ENCODE results near the gene LRFN2. TPM values are rescaled to one million over a fixed set of nuclear protein-coding genes. Genes with fewer than 3 reads are reported as not detected.

LRFN2 gene
- total RNA-seq, 1 experiment from 2014 or later, result not detected

- no TSS peak for BruUV-seq (replicated peaks)
- TF ChIP-seq EZH2phosphoT487 (IDR thresholded peaks at IDR 0.05; ENCODE audit: borderline replicate concordance, low read length), result no peak
- no peak for TF ChIP-seq CTCF (conservative IDR thresholded peaks at IDR 0.05; ENCODE audit: low read depth, low read length)
- TF ChIP-seq EZH2 (IDR thresholded peaks at IDR 0.05; ENCODE audit: low read length, unreplicated experiment), result no peak
- CTCF ChIA-PET, result interaction anchor here (0.6 kb wide), 1 partner anchor 1056 kb away, joined by 4 read pairs; no protein-coding TSS in a partner anchor
Measured at GRCh38 chr6:40614671-40615070, 27.5 kb upstream of the LRFN2 start.

GRCh38 chr6:40611912-40612311, 24.7 kb upstream of the LRFN2 start:
- ChIA-PET POLR2A (ENCODE audit: unreplicated experiment) (no interaction called here), CTCF (no interaction called here)
- Histone ChIP-seq H2AFZ (ENCODE audit: low read length) (no peak overlapping the region), H3K9me3 (ENCODE audit: low read length) (no peaks in the 10 kb centered on the region), H3K9me2 (replicated peaks; ENCODE audit: low read length) (no peaks in the 10 kb centered on the region), H3K4me2 (ENCODE audit: low read length) (no peak overlapping the region), H3K9ac (ENCODE audit: low read length) (no peak overlapping the region), H3K27me3 (ENCODE audit: low read length) (peaks cover 16% of the 10 kb centered on the region), H3K36me3 (ENCODE audit: low read depth, low read length) (no peaks in the 10 kb centered on the region), H3K27ac (ENCODE audit: low read length) (no peak overlapping the region), H3K4me1 (ENCODE audit: insufficient read depth, low read length) (no peaks in the 10 kb centered on the region), H4K20me1 (ENCODE audit: low read length) (no peaks in the 10 kb centered on the region), H3F3A (ENCODE audit: low read length, unreplicated experiment) (no peaks in the 10 kb centered on the region), H3K4me3 (ENCODE audit: low read length) (no peak overlapping the region), H3K79me2 (ENCODE audit: low read length) (no peaks in the 10 kb centered on the region)
- intact Hi-C loops (cut with micrococcal nuclease), result no loop called here
- TF ChIP-seq CTCF (conservative IDR thresholded peaks at IDR 0.05; ENCODE audit: low read depth, low read length) (no peak), EZH2 (IDR thresholded peaks at IDR 0.05; ENCODE audit: low read length, unreplicated experiment) (no peak), EZH2phosphoT487 (IDR thresholded peaks at IDR 0.05; ENCODE audit: borderline replicate concordance, low read length) (no peak)
- DNase-seq, result no peak
- no peak for ATAC-seq
- no TSS peak for BruUV-seq (replicated peaks)

More at GRCh38 chr6:40614671-40615070, 27.5 kb upstream of the LRFN2 start:
- H2AFZ ChIP-seq (ENCODE audit: low read length), result no peak overlapping the region
- intact Hi-C loops (cut with micrococcal nuclease), result no loop called here
- H4K20me1 ChIP-seq (ENCODE audit: low read length), result no peaks in the 10 kb centered on the region
- H3K9ac ChIP-seq (ENCODE audit: low read length), result no peak overlapping the region
- H3K9me2 ChIP-seq (replicated peaks; ENCODE audit: low read length), result no peaks in the 10 kb centered on the region
- POLR2A ChIA-PET (ENCODE audit: unreplicated experiment), result no interaction called here
- no peaks in the 10 kb centered on the region for H3K36me3 ChIP-seq (ENCODE audit: low read depth, low read length)
- no peak overlapping the region for H3K4me3 ChIP-seq (ENCODE audit: low read length)
- no peak overlapping the region for H3K4me2 ChIP-seq (ENCODE audit: low read length)
- no peak for DNase-seq
- H3K4me1 ChIP-seq (ENCODE audit: insufficient read depth, low read length), result no peaks in the 10 kb centered on the region
- H3K27me3 ChIP-seq (ENCODE audit: low read length), result peaks cover 37% of the 10 kb centered on the region
- no peaks in the 10 kb centered on the region for H3K79me2 ChIP-seq (ENCODE audit: low read length)
- ATAC-seq, result no peak
- H3K9me3 ChIP-seq (ENCODE audit: low read length), result no peaks in the 10 kb centered on the region
- no peak overlapping the region for H3K27ac ChIP-seq (ENCODE audit: low read length)
- H3F3A ChIP-seq (ENCODE audit: low read length, unreplicated experiment), result no peaks in the 10 kb centered on the region

- Histone ChIP-seq H3K36me3 (ENCODE audit: low read depth, low read length) (no peaks in the 10 kb centered on the region), H3K27ac (ENCODE audit: low read length) (no peak overlapping the region), H3K4me3 (ENCODE audit: low read length) (no peak overlapping the region), H3K4me1 (ENCODE audit: insufficient read depth, low read length) (no peaks in the 10 kb centered on the region), H3K79me2 (ENCODE audit: low read length) (no peaks in the 10 kb centered on the region), H2AFZ (ENCODE audit: low read length) (no peak overlapping the region), H3K9me3 (ENCODE audit: low read length) (no peaks in the 10 kb centered on the region), H3K27me3 (ENCODE audit: low read length) (peaks cover 13% of the 10 kb centered on the region), H3K9ac (ENCODE audit: low read length) (no peak overlapping the region), H4K20me1 (ENCODE audit: low read length) (no peaks in the 10 kb centered on the region), H3K9me2 (replicated peaks; ENCODE audit: low read length) (no peaks in the 10 kb centered on the region), H3F3A (ENCODE audit: low read length, unreplicated experiment) (no peaks in the 10 kb centered on the region), H3K4me2 (ENCODE audit: low read length) (no peak overlapping the region)
- CTCF ChIA-PET, result no interaction called here
- ATAC-seq (no peak), DNase-seq (no peak)
- intact Hi-C loops (cut with micrococcal nuclease), result no loop called here
- BruUV-seq (replicated peaks), result no TSS peak
- no peak for TF ChIP-seq EZH2 (IDR thresholded peaks at IDR 0.05; ENCODE audit: low read length, unreplicated experiment)
- TF ChIP-seq CTCF (conservative IDR thresholded peaks at IDR 0.05; ENCODE audit: low read depth, low read length), result no peak
- no peak for TF ChIP-seq EZH2phosphoT487 (IDR thresholded peaks at IDR 0.05; ENCODE audit: borderline replicate concordance, low read length)
- POLR2A ChIA-PET (ENCODE audit: unreplicated experiment), result no interaction called here
Measured at GRCh38 chr6:40611434-40611833, 24.3 kb upstream of the LRFN2 start.
